Thoracic aorta (tissue), 2 donors: Measurements from ENCODE around the gene L3MBTL1. TPM values are rescaled to one million over a fixed set of nuclear protein-coding genes. Genes with fewer than 3 reads are reported as not detected.

Experiments
- ATAC-seq: fragments of 150-250 bp; one replicate; pipeline ENCODE4 v1.8.0; 2017; ENCODE audit warnings: low read depth; ENCODE audit not compliant: insufficient number of reproducible peaks, low FRiP score
- DNase-seq: peaks from one replicate; pipeline ENCODE4 v3.0.0-alpha.2; 2020; ENCODE audit warnings: low spot score
- H3K27ac ChIP-seq, 2 donors: fragments of 200-600 bp; sonication (generic); 1 replicate in 1 of 2; 2 replicates in 1 of 2; pipeline ENCODE4 v1.5.1; 2016; ENCODE audit warnings: mild to moderate bottlenecking in 2 of 2, moderate library complexity in 2 of 2
- H3K27me3 ChIP-seq: fragments of 200-600 bp; sonication (generic); replicated peaks from 2 replicates; pipeline ENCODE4 v1.6.0; 2016; ENCODE audit warnings: mild to moderate bottlenecking; ENCODE audit not compliant: insufficient read depth
- H3K36me3 ChIP-seq: fragments of 200-600 bp; sonication (generic); one replicate; pipeline ENCODE4 v1.5.1; 2016
- H3K4me1 ChIP-seq, 2 donors: fragments of 200-600 bp; sonication (generic); 1 replicate in 1 of 2; 2 replicates in 1 of 2; pipeline versions ENCODE4 v1.5.1 to v1.6.0; 2016; ENCODE audit warnings: low read depth in 2 of 2, mild to moderate bottlenecking in 1 of 2; ENCODE audit not compliant: control insufficient read depth in 1 of 2
- H3K4me3 ChIP-seq: fragments of 200-600 bp; sonication (generic); 2 replicates; pipeline ENCODE4 v1.5.1; 2016; ENCODE audit warnings: mild to moderate bottlenecking
- H3K9me3 ChIP-seq: fragments of 200-600 bp; sonication (generic); 2 replicates; pipeline ENCODE4 v1.5.1; 2016
- CTCF ChIP-seq: fragments of 200-600 bp; sonication (generic); IDR thresholded peaks from one replicate; pipeline ENCODE4 v1.5.1; 2019; ENCODE audit warnings: antibody characterized with exemption
- total RNA-seq, 2 donors: library from RNA; depleted of rRNA; stranded (reverse); fragments of >200 nt; gene quantifications; one replicate each; pipeline versions ENCODE4 v1.1.0 to v1.2.3, GENCODE V29; 2016

Gene L3MBTL1
- total RNA-seq, 2 donors from 2014 or later, result 15.3 to 21.4 TPM

GRCh38 chr20:43513931-43514647, 6.6 kb downstream of the L3MBTL1 start:
- peak; percentile 18 for TF ChIP-seq CTCF
- ATAC-seq, result peak; percentile 98

GRCh38 chr20:43514648-43514999, 7.1 kb downstream of the L3MBTL1 start:
- Histone ChIP-seq H3K27ac (peak overlapping the region; percentile 47 to 64), H3K36me3 (no peaks in the 10 kb centered on the region), H3K4me3 (peak overlapping the region; percentile 82), H3K27me3 (no peaks in the 10 kb centered on the region), H3K4me1 (no peaks in the 10 kb centered on the region), H3K9me3 (no peaks in the 10 kb centered on the region)
- peak; percentile 14 for ATAC-seq
- no peak for DNase-seq
- no peak for TF ChIP-seq CTCF

More at GRCh38 chr20:43513931-43514647, 6.6 kb downstream of the L3MBTL1 start:
- Histone ChIP-seq H3K4me3 (peak overlapping the region; percentile 82), H3K36me3 (no peaks in the 10 kb centered on the region), H3K9me3 (no peaks in the 10 kb centered on the region), H3K27ac (peak overlapping the region; percentile 47 to 64), H3K27me3 (no peaks in the 10 kb centered on the region), H3K4me1 (no peaks in the 10 kb centered on the region)
- peak; percentile 95 for DNase-seq

GRCh38 chr20:43515628-43516027, 8.1 kb downstream of the L3MBTL1 start:
- ATAC-seq (no peak), DNase-seq (no peak)
- no peaks in the 10 kb centered on the region for H3K9me3 ChIP-seq
- TF ChIP-seq CTCF, result no peak
- H3K4me1 ChIP-seq, result no peaks in the 10 kb centered on the region
- H3K36me3 ChIP-seq, result no peaks in the 10 kb centered on the region
- no peaks in the 10 kb centered on the region for H3K27me3 ChIP-seq
- no peak overlapping the region for H3K4me3 ChIP-seq
- no peak overlapping the region for H3K27ac ChIP-seq

- no peak for TF ChIP-seq CTCF
- ATAC-seq (no peak), DNase-seq (no peak)
- no peaks in the 10 kb centered on the region for H3K36me3 ChIP-seq
- H3K27ac ChIP-seq, result no peak overlapping the region
- H3K4me3 ChIP-seq, result no peak overlapping the region
- H3K9me3 ChIP-seq, result no peaks in the 10 kb centered on the region
- H3K27me3 ChIP-seq, result no peaks in the 10 kb centered on the region
- H3K4me1 ChIP-seq, result no peaks in the 10 kb centered on the region
Observed at GRCh38 chr20:43516251-43516824, 8.8 kb downstream of the L3MBTL1 start.

GRCh38 chr20:43520074-43520630, 12.7 kb downstream of the L3MBTL1 start:
- H3K4me1 ChIP-seq, result no peaks in the 10 kb centered on the region
- no peaks in the 10 kb centered on the region for H3K27me3 ChIP-seq
- no peak for ATAC-seq
- no peaks in the 10 kb centered on the region for H3K9me3 ChIP-seq
- no peak for TF ChIP-seq CTCF
- DNase-seq, result no peak
- H3K4me3 ChIP-seq, result no peak overlapping the region
- H3K36me3 ChIP-seq, result no peaks in the 10 kb centered on the region
- H3K27ac ChIP-seq, result no peak overlapping the region
